NCI-H2107 treated with DMSO at 0.1 percent for 48 hours (cell line): ENCODE measurements around the gene ADK.
"Not testable (repeated sequence)": the region's sequence is repeated elsewhere in the genome, so short reads cannot be mapped to it uniquely, and the experiment has no call there.

Experiments
- DNase-seq: peaks from one replicate; lab custom pipeline; 2025; ENCODE audit not compliant: unreplicated experiment; lab: John Stamatoyannopoulos, UW

ADK gene

DNA sequence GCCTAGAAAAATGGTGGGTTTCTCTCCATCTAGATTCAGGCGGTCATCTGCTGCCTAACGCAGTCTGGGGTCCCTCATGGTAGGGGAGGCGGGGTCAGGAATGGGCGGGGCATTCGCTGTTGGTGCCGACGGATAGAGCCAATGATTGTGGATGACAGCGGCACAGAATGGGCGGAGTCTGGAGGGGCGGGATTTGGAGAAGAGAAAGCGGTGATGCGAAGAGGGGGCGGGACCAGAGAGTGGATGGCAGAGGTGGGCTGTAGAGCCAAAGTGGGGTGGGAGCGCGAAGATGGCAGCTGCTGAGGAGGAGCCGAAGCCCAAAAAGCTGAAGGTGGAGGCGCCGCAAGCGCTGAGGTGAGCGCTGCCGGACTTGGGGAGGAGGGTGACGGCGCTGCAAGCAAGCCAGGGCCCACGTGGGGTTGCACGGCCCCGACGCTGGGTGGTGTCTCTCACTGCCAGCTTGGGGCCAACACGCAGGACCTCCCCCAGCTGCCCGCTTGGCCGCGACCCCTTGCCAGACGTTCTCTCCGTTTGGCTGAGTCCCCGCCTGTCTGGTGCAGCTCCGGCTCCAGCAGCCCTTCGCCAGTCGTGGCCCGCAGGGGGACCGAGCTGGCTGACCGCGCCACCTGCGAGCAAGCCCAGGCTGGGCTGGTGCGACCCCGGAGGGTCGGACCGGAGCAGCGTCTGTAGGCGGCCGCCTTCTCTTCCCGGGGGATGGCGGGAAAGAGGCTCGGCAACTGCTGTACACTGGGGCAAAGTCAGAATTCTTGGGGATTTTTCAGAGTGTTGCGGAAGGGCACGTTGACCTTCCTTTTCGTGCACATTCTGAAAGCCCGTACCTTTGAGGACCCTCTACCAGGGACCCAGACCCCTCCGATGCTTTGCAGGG lies at the start of gene ADK:
ADK (plus strand) TSS at position 232 of the 889 bp plus-strand sequence; CDS start at position 290, 58 bp downstream.
- peak; percentile 93 for DNase-seq

DNA sequence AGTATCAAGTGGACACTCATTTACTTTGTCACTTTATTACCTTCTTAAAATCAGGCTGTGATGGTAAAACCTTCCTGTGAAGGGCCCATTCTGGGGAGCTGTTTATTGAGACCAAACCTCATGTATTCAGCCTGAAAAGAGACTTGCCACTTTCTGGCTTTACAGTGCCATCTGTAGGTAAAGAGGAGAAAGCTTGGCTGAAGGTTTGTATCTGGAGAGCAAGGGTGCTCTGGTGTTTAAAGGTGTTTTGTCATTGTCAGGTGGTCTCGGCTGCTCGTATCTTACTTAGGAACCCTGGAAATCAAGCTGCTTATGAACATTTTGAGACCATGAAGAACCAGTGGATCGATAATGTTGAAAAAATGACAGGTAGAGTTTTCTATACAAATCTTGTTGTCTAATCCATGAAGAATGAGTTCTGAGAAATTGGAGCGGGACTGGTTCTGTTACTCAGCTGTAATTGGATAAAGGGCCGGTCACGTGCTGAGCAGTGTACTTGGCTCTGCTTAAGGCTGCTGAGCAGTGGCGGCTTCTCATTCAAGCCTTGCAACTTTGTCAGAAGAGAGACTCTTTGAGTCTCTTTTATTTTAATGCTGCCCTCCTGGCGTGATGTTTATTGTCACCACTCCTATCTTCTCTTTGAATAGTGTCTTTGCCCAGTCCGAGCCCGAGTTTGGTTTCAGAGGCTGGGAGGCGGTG lies 47.3 kb upstream of the ADK start:
- DNase-seq: peak; percentile 37

DNA sequence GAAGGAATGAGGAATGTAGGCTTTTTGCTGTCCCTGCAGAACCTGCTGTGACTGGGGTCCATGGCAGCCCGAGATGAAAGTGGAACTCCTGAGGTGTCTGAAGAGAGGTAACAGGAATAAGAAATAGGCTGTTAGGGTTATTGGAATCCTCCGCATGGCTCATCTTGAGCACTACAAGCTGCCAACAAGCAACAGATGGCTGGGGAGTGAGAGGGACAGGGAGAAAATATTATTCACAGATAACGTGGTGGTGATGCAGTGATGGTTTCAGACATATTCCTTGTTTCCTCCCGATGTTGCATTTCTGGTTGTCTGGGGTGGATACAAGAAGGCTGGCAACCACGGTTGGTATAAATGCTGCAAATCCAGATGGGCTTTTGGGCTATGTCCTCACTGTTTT lies 46.5 kb upstream of the ADK start:
- no peak for DNase-seq

DNA sequence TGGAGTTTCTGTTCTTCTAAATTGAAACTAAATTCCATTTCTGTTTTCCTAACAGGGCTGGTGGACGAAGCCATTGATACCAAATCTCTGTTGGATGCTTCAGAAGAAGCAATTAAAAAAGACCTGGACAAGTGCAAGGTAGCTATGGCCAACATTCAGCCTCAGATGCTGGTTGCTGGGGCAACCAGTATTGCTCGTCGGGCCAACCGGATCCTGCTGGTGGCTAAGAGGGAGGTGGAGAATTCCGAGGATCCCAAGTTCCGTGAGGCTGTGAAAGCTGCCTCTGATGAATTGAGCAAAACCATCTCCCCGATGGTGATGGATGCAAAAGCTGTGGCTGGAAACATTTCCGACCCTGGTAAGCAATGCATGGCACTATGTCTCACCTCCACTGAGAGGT lies 46.0 kb upstream of the ADK start:
- no peak for DNase-seq

GRCh38 chr10:74107391-74107790 lies 43.6 kb upstream of the ADK start:
- DNase-seq: no peak

- DNase-seq: no peak
Observed at GRCh38 chr10:74109452-74109851, 41.6 kb upstream of the ADK start.

DNA sequence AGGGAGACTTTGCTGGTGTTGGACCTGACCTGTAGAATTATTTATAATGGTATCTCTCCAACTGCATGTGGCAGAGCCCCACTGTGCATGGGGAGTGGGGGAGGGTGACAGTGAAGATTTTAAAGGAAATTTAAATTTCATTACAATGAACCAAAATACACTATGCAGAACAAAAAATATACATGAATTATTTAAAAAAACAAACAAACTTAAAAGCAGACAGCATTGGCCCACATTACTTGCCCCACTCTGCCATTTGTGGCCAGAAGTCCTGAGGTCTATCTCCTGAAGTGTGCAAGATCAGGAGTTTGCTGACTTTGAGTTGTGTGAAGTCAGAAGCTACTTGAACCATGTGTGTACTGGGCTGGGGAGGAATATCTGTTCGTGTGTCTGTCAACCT lies 40.9 kb upstream of the ADK start:
- DNase-seq: no peak

DNA sequence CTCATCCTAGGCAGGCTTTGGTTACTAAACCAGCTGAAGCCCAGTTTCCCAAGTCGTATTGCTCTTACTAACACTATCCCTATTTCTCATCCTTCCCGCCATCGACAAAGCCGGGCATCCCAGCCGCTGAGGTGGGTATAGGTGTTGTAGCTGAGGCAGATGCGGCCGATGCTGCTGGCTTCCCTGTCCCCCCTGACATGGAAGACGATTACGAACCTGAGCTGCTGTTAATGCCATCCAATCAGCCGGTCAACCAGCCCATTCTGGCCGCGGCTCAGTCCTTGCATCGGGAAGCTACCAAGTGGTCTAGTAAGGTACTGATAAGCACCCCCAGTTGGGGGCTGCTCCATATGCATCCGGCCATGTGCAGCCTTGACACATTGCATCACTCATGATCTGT lies 39.2 kb upstream of the ADK start:
- no peak for DNase-seq

- DNase-seq: no peak
Observed at GRCh38 chr10:74113546-74113945, 37.5 kb upstream of the ADK start.

DNA sequence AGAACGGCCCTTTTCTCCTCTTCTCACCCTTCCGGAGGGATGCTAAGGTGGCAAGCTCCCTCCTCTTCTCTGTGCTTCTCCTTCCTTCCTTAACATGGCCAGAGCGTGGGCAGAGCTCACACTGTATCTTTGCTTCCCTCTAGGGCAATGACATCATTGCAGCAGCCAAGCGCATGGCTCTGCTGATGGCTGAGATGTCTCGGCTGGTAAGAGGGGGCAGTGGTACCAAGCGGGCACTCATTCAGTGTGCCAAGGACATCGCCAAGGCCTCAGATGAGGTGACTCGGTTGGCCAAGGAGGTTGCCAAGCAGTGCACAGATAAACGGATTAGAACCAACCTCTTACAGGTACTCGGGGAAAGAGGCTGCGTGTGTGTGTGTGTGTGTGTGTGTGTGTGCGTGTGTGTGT lies 37.0 kb upstream of the ADK start:
- no peak for DNase-seq

- DNase-seq: no peak
Observed at GRCh38 chr10:74117738-74118137, 33.3 kb upstream of the ADK start.

GRCh38 chr10:74118804-74119203 lies 32.2 kb upstream of the ADK start:
- no peak for DNase-seq

GRCh38 chr10:74120911-74121310 lies 30.1 kb upstream of the ADK start:
- DNase-seq: no peak

- DNase-seq: no peak
Observed at GRCh38 chr10:74121368-74121767, 29.7 kb upstream of the ADK start.

DNA sequence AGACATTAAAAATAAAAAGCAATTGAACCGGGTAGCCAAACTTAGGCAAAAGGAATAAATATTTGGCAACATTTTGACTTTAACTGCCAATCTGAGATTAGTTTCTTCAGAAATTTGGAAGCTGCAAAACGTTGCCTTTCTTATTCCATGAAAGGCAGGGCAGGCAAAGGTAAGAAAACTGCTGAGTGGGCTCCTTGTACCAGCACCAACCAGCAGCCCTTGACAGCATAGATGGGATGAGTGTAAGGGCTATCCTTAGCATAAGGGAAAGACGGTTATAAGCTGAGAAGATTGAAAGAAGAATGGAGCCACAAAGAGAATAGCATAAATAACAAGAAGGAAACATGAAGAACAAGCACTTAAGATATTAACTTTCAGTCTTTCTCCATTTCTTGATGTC lies 29.0 kb upstream of the ADK start:
- no peak for DNase-seq

- DNase-seq: no peak
Observed at GRCh38 chr10:74123081-74123480, 27.9 kb upstream of the ADK start.

GRCh38 chr10:74133923-74134820 lies 16.8 kb upstream of the ADK start:
- no peak for DNase-seq

DNA sequence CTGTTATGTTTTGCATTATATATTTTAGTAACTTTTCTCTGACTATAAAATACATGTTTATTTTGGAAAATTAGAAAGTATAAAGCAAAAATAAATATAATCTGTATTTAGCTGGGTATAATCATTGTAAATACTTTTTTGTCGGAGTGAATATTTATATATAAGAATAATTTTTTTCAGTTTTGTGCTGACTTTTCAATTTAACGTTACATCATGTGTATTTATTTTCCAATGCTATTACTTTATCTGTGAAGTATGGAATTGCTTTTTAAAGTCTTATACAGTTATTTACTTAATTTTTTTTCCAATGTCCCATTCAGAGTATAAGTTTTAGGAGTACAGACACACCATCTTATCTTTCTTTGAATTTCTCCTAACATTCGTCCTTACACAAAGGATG lies 15.6 kb upstream of the ADK start:
- no peak for DNase-seq

- no peak for DNase-seq
Observed at GRCh38 chr10:74137992-74138391, 13.0 kb upstream of the ADK start.

DNA sequence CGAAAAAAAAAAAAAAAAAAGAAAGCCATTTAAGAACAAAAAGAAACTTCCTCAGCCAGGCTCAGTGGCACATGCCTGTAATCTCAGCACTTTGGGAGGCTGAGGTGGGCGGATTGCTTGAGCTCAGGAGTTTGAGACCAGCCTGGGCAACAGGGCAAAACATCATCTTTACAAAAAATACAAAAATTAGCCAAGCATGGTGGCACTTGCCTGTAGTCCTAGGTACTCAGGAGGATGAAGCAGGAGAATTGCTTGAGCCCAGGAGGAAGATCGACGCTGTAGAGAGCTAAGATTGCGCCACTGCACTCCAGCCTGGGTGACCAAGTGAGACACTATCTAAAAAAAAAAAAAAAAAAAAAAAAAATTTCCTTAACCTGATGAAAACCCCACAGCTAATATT lies 12.4 kb upstream of the ADK start:
- DNase-seq: not testable (repeated sequence)

GRCh38 chr10:74139981-74140380 lies 11.0 kb upstream of the ADK start:
- no peak for DNase-seq
